Stimulated activated CD4-positive, alpha-beta T cell treated with anti-CD3 and anti-CD28 coated beads, Interleukin-2, amount 100 ng/mL, for 24 hours (primary cell): ENCODE results near the gene NANOGP8.

ENCODE experiments used
- DNase-seq, 2 donors: peaks; one replicate each; pipeline ENCODE4 v3.0.0-alpha.2; 2020

Gene NANOGP8

DNA sequence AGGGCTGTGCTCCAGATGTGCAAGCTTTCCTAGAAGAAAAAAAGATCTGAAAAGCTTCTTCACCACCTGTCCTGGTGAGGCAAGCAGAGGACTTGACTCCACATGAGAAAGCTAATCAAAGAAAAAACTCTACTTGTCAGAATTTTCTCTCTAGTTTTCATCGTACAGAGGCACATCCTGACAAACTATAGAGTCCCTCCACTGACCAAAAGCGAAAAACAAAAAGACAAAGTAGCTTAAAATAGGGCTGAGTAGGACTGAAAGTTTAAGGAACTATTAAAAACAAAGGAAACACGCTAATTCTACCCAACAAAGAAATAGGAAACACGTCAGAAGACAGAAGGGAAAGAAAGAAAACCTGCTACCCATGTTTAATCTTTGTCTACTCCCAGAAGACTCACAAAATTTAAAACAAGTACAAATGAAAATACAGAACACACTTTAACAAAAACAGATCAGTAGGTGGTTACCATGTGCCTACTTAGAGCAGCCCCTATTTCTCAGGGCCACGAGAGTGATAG is 26.5 kb downstream of the NANOGP8 start:
- DNase-seq, result no peak

DNA sequence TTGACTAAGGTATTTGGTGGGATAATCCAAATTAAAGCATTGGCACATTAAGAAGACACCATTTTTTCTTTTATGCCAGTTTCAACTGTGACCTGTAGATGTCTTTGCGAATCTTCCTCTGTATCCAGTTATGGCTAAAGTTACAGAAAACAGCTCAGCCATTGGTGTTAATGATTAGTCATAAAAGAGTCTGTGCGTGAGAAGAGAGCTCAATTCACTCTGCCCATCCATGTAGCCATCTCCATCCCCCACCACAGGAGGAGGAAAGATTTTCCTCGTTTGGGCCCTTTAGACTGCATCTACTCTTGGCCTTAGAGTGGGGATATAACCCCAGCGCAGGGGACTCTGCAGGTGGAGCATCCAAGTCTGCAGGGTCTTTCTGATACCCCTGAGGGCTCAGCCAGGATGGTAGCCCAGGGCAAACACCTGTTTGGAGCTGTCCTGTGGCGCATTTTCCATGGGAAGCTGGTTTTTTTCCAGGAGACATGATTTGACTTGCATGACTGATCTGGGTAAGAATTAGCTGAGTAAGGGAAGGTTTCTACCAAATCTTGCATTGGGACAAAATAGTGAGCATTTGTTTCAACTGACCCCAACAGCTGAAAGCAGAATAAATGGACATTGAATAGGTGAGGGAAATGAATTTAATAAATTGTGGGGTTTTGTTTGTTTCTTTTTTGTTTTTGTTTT is 29.5 kb downstream of the NANOGP8 start:
- DNase-seq, result no peak

DNA sequence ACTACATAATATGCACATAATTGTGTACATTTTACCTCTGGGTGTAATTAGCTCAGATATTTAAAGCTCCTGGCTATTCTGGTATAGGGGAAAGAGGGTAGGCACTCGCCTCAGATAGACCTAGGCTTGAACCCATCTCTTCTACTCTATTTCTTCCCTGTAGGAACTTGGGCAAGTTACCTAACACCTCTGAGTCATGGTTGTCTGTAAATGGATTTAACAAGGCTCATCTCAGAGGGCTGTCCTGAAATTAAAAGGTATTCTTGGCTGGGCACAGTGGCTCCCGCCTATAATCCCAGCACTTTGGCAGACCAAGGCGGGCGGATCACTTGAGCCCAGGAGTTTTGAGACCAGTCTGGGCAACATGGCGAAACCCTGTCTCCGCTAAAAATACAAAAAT is 30.7 kb downstream of the NANOGP8 start:
- DNase-seq, result no peak

DNA sequence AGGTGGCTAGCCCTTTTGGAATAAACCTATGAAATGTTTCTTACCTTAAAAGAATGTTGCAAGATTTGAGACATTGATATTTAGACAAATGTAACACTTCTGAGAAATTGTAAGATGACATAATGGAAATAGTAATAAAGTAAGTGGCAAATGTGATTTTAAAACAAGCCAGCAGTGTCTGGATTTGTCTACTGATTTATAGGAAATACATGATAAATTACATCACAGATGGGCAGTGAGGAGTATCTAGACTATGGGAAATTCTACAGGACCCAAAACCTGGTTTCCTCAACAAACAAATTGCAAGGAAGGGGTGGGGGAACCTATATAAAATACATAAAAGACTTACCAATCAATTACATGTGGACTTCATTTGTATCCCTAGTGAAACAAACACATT is 37.1 kb downstream of the NANOGP8 start:
- DNase-seq, result no peak

DNA sequence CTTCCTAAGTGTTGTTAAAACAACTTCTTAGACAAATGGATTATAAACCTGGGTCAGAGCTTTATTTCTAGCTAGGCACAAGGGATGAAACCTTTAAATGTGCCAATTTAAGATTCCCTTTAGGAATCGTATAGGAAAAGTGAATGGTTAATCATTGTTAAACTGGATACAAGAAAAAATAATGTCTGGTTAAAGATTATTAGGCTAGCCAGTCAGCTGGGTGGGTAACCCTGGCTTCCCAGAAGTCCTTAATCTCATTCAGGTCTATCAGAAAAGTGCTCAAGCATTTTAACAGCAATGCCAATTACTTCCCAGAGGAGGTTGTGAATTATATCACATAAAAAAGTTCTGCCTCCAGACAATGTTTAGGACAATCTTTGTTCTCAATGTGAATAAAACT is 37.6 kb downstream of the NANOGP8 start:
- no peak for DNase-seq

DNA sequence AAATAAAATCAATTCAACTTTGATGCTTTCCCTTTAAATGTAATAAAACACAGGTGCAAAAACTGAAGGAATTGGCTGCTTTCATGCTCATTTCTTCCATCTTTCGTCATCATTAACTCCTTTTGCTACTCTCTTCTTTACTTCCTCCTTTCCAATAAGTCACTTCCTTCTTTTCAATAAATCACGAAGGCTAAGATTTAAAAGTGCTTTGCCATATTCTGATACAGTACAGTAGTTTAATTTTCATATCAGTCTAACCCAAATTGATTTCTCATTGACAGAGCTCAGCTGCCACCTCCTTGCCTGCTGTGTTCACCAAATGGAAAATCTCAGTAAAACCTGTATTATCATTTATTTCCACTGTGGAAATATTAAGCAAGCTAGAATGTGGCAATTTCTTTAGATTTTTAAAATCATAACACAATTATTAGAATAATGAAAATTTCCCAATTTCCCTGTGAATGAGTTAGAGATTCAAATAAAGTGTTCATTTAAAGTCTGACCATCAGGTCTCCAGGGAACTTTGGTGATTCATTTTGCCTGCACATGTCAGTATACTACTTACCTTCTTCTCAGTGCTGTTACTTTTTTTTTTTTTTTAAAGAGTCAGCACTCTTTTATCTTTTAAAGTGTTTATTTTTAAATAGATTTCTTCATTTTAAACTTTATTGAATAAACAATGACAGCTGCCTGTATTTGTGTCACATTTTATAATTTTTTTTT is 41.6 kb downstream of the NANOGP8 start:
- no peak for DNase-seq

DNA sequence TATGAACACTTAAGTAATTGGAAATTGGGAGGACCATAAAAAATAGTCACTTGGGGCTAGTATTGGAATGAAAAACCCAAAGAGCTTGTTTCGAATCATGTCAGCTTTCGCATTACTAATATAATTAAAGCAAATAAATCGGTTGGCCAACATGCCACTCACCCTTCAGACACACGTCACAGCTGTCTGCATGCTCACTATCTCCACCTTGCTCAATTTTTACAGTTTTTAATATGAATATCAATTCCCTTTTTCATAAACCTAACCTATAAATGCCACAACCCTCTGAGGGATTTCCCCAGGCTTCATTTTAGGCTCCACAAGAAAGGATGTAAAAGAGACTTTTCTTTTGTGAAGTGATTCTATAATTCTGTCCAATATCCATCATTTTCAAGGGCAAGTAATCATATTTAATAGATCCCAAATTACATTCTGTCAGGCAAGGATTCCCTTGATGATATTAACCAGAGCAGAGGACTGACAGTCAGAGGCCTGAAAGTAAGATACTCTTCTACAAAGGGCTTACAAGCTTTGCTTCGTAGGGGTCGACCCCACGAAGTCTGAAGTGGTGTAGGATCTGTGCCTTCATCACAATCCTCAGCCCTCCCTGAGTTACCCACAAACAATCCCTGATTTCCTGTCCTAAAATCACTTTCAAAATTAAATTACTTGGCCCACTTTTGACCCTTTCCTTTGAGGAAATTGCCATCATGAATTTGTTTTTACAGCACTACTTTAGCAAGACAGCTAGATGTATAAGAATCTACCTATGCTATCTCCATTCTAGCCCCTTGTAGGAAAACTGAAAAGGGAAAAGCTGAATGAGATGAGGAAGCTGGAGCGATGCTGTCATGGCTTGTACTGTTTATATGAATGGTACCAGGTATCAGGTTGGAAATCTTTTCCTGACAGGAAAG is 44.5 kb downstream of the NANOGP8 start:
- DNase-seq, result no peak

DNA sequence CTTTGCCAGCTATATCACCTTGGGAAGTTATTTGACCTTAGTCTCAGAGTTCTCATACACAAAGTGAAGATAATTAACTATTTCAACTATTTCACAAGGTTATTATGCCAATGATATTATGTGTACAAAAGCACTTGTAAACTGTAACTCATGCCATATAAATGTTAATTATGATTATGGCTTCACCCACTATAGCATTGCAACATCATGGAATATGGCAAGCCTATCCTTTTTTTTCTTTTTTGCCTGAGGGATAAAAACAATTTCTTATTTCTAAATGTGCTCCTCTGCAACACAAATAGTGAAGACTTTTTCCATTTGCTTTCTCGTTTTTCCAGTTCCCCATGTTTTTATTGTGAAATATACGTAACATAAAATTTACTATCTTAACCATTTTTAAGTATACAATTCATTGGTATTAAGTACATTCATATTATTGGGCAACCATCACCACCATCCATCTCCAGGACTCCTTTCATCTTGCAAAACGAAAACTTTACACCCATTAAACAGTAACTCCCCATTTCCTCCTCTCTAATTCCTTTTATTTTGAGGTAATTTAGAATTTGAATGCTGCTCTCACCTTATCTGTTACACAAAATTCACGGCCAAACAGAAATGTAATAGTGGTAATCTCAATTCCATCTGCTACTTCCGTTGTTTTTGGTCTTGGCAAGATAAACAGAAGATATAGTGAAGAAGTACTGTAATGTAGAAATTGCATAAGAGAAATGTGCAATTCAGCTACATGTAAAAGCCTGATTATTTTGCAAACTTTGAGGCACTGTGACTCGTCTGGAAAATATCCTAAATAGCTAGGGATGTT is 46.3 kb downstream of the NANOGP8 start:
- DNase-seq, result no peak
